Upper lobe of left lung (tissue), 6 donors: ENCODE results near the gene SEPHS2. TPM values are rescaled to one million over a fixed set of nuclear protein-coding genes. Genes with fewer than 3 reads are reported as not detected.

Experiments used
- ATAC-seq, 2 donors: fragments of 200-7000 bp; cut with Tn5 transposase; one replicate each; pipeline ENCODE4 v1.9.1; 2022; ENCODE audit warnings: mild to moderate bottlenecking in 2 of 2, moderate library complexity in 2 of 2; ENCODE audit not compliant: low FRiP score in 2 of 2
- DNase-seq, 2 donors: peaks; one replicate each; pipeline ENCODE4 v3.0.0-alpha.2; 2019 to 2020
- H3K27ac ChIP-seq, 4 donors: fragments of 200-600 bp; sonication (generic); one replicate each; pipeline ENCODE4 v1.5.1; 2016 to 2019
- H3K27me3 ChIP-seq, 4 donors: fragments of 200-600 bp; sonication (generic); one replicate each; pipeline ENCODE4 v1.5.1; 2017 to 2019
- H3K36me3 ChIP-seq, 4 donors: fragments of 200-600 bp; sonication (generic); one replicate each; pipeline ENCODE4 v1.5.1; 2016 to 2019
- H3K4me1 ChIP-seq, 4 donors: fragments of 200-600 bp; sonication (generic); one replicate each; pipeline ENCODE4 v1.5.1; 2018 to 2019
- H3K4me3 ChIP-seq, 4 donors: fragments of 200-600 bp; sonication (generic); one replicate each; pipeline ENCODE4 v1.5.1; 2017 to 2019; ENCODE audit warnings: mild to moderate bottlenecking in 2 of 4, moderate library complexity in 1 of 4
- H3K9me3 ChIP-seq, 4 donors: fragments of 200-600 bp; sonication (generic); one replicate each; pipeline ENCODE4 v1.5.1; 2018 to 2019
- CTCF ChIP-seq, 6 experiments: fragments of 450-650 bp in 4 of 6; fragments of 200-600 bp in 2 of 6; sonication (generic) in 2 of 6; IDR thresholded peaks; one replicate each; pipeline ENCODE4 v1.5.1; 2016 to 2019; ENCODE audit warnings: antibody characterized with exemption in 6 of 6
- EP300 ChIP-seq, 4 donors: sonication (generic); formaldehyde crosslinking; IDR thresholded peaks; one replicate each; pipeline ENCODE4 v1.5.1; 2017; ENCODE audit warnings: antibody characterized with exemption in 4 of 4, control low read depth in 2 of 4
- POLR2A ChIP-seq, 4 donors: fragments of 450-650 bp; IDR thresholded peaks; one replicate each; pipeline ENCODE4 v1.5.1; 2016 to 2017; ENCODE audit warnings: antibody characterized with exemption in 4 of 4, mild to moderate bottlenecking in 2 of 4
- POLR2AphosphoS5 ChIP-seq, 2 donors: sonication (generic); formaldehyde crosslinking; IDR thresholded peaks; one replicate each; pipeline ENCODE4 v1.5.1; 2017; ENCODE audit warnings: antibody characterized with exemption in 2 of 2
- WGBS, 2 donors: methylation state at CpG; one replicate each; pipeline ENCODE4 v1.1.5; 2017 to 2018; 5-methylcytosine and 5-hydroxymethylcytosine counted together
- total RNA-seq, 6 donors: library from RNA; depleted of rRNA in 4 of 6; stranded (reverse); fragments of >200 nt in 4 of 6; gene quantifications; one replicate each; pipeline versions ENCODE4 v1.1.0 to v1.2.1, GENCODE V29; 2016 to 2021
- donor health status: DM: no; HTN: no; CAD: no; lungs with moderate emphysema.
- donor health status: DM: no; HTN: yes; CAD: no; lungs with severe emphysema.

SEPHS2 gene
- total RNA-seq, 6 donors from 2014 or later = 34.7 to 64.0 (median 38.2) TPM

- ATAC-seq (peak; percentile 96 to 98), DNase-seq (peak; percentile 80 to 97)
- Histone ChIP-seq H3K4me3 (peak overlapping the region; percentile 57 to 82 (median 69)), H3K27ac (peak overlapping the region; percentile 77 to 88 (median 81)), H3K27me3 (no peaks in the 10 kb centered on the region), H3K36me3 (peaks cover 0 to 17% (median 6%) of the 10 kb centered on the region in 4 donors), H3K9me3 (no peaks in the 10 kb centered on the region), H3K4me1 (peaks cover 3 to 19% (median 12%) of the 10 kb centered on the region in 4 donors)
- peak in 4 of 6 experiments; percentile 32 to 61 (median 50) for TF ChIP-seq CTCF (IDR thresholded peaks at IDR 0.05)
- peak; percentile 42 to 59 for TF ChIP-seq POLR2AphosphoS5 (IDR thresholded peaks at IDR 0.05)
- no peak for TF ChIP-seq EP300 (IDR thresholded peaks at IDR 0.05)
- peak in 1 of 4 donors; percentile 73 for TF ChIP-seq POLR2A (IDR thresholded peaks at IDR 0.05)
- 1% methylated on average over 54 of the region's 140 CpGs; no CpG with 5 or more reads in 1 of the 2 donors for WGBS, 2 donors
Observed at GRCh38 chr16:30417529-30418349, 27.9 kb downstream of the SEPHS2 start.

GRCh38 chr16:30416624-30417528 is 28.8 kb downstream of the SEPHS2 start:
- H3K9me3 ChIP-seq = no peaks in the 10 kb centered on the region
- ATAC-seq (no peak), DNase-seq (no peak)
- peak overlapping the region; percentile 57 to 82 (median 69) for H3K4me3 ChIP-seq
- peaks cover 0 to 10% (median 3%) of the 10 kb centered on the region in 4 donors for H3K36me3 ChIP-seq
- peak overlapping the region in 3 of 4 donors; percentile 79 to 88 (median 83) for H3K27ac ChIP-seq
- H3K4me1 ChIP-seq = peaks cover 3 to 19% (median 12%) of the 10 kb centered on the region in 4 donors
- 67 to 74% methylated on average over 16 to 18 of the region's 18 CpGs for WGBS, 2 donors
- TF ChIP-seq POLR2A (IDR thresholded peaks at IDR 0.05) = no peak
- TF ChIP-seq POLR2AphosphoS5 (IDR thresholded peaks at IDR 0.05) = no peak
- no peak for TF ChIP-seq EP300 (IDR thresholded peaks at IDR 0.05)
- no peak for TF ChIP-seq CTCF (IDR thresholded peaks at IDR 0.05)
- H3K27me3 ChIP-seq = no peaks in the 10 kb centered on the region

GRCh38 chr16:30416047-30416603 is 29.5 kb downstream of the SEPHS2 start:
- Histone ChIP-seq H3K4me1 (peaks cover 3 to 19% (median 12%) of the 10 kb centered on the region in 4 donors), H3K4me3 (no peak overlapping the region), H3K27me3 (no peaks in the 10 kb centered on the region), H3K9me3 (no peaks in the 10 kb centered on the region), H3K27ac (no peak overlapping the region), H3K36me3 (peaks cover 0 to 13% (median 3%) of the 10 kb centered on the region in 4 donors)
- ATAC-seq (no peak), DNase-seq (no peak)
- TF ChIP-seq POLR2A (IDR thresholded peaks at IDR 0.05) (no peak), EP300 (IDR thresholded peaks at IDR 0.05) (no peak), POLR2AphosphoS5 (IDR thresholded peaks at IDR 0.05) (no peak), CTCF (IDR thresholded peaks at IDR 0.05) (no peak)
- 93 to 97% methylated on average over 4 of the region's 4 CpGs for WGBS, 2 donors

GRCh38 chr16:30414159-30414558 is 31.5 kb downstream of the SEPHS2 start:
- DNase-seq (no peak), ATAC-seq (no peak)
- Histone ChIP-seq H3K9me3 (no peaks in the 10 kb centered on the region), H3K4me1 (peaks cover 4 to 32% (median 19%) of the 10 kb centered on the region in 4 donors), H3K27me3 (no peaks in the 10 kb centered on the region), H3K27ac (no peak overlapping the region), H3K4me3 (no peak overlapping the region), H3K36me3 (peaks cover 0 to 13% (median 2%) of the 10 kb centered on the region in 4 donors)
- TF ChIP-seq POLR2A (IDR thresholded peaks at IDR 0.05) = no peak
- WGBS, 2 donors = 86 to 92% methylated on average over 5 of the region's 5 CpGs
